ENCODE data around the gene TMC1. TPM values are rescaled to one million over a fixed set of nuclear protein-coding genes. Genes with fewer than 3 reads are reported as not detected.

The TMC1 gene
- total and polyA plus RNA-seq, 9 donors, result 0.12 to 1.4 (median 0.48) TPM

- Histone ChIP-seq H3K4me3 (no peak overlapping the region), H3K9me3 (no peaks in the 10 kb centered on the region), H3K36me3 (no peaks in the 10 kb centered on the region), H3K27ac (no peak overlapping the region), H3K4me1 (ENCODE audit: insufficient read depth) (no peaks in the 10 kb centered on the region), H3K27me3 (no peaks in the 10 kb centered on the region)
- DNase-seq, result no peak
- intact Hi-C loops (cut with DNase I), result no loop called here
- TF ChIP-seq EP300 (IDR thresholded peaks at IDR 0.05), result no peak
- no peak for TF ChIP-seq CTCF (IDR thresholded peaks at IDR 0.05)
- TF ChIP-seq POLR2A (IDR thresholded peaks at IDR 0.05), result no peak
- 57 to 68% (median 57%) methylated on average over 2 of the region's 2 CpGs for WGBS, 3 donors
These were observed 159.3 kb downstream of the TMC1 start for GRCh38 chr9:72680593-72681282.

- TF ChIP-seq EP300 (IDR thresholded peaks at IDR 0.05) (no peak), POLR2A (IDR thresholded peaks at IDR 0.05) (no peak), CTCF (IDR thresholded peaks at IDR 0.05) (no peak)
- Histone ChIP-seq H3K27ac (no peak overlapping the region), H3K4me3 (no peak overlapping the region), H3K36me3 (no peaks in the 10 kb centered on the region), H3K9me3 (no peaks in the 10 kb centered on the region), H3K27me3 (no peaks in the 10 kb centered on the region), H3K4me1 (ENCODE audit: insufficient read depth) (no peaks in the 10 kb centered on the region)
- no peak for DNase-seq
- intact Hi-C loops (cut with DNase I), result no loop called here
- 70 to 77% (median 71%) methylated on average over 1 of the region's 1 CpG for WGBS, 3 donors
These were observed 159.8 kb downstream of the TMC1 start for GRCh38 chr9:72681283-72681630.

- Histone ChIP-seq H3K36me3 (no peaks in the 10 kb centered on the region), H3K9me3 (no peaks in the 10 kb centered on the region), H3K4me1 (ENCODE audit: insufficient read depth) (no peaks in the 10 kb centered on the region), H3K27ac (no peak overlapping the region), H3K4me3 (no peak overlapping the region), H3K27me3 (no peaks in the 10 kb centered on the region)
- 86 to 95% (median 90%) methylated on average over 2 of the region's 2 CpGs for WGBS, 3 donors
- intact Hi-C loops (cut with DNase I), result no loop called here
- TF ChIP-seq CTCF (IDR thresholded peaks at IDR 0.05) (no peak), POLR2A (IDR thresholded peaks at IDR 0.05) (no peak), EP300 (IDR thresholded peaks at IDR 0.05) (no peak)
- no peak for DNase-seq
These were observed 163.2 kb downstream of the TMC1 start for GRCh38 chr9:72684615-72685014.

GRCh38 chr9:72685911-72686310 lies 164.5 kb downstream of the TMC1 start:
- 67 to 72% (median 70%) methylated on average over 2 of the region's 2 CpGs for WGBS, 3 donors
- intact Hi-C loops (cut with DNase I), result no loop called here

More at GRCh38 chr9:72685911-72686310, 164.5 kb downstream of the TMC1 start:
- TF ChIP-seq POLR2A (IDR thresholded peaks at IDR 0.05), result no peak
- TF ChIP-seq EP300 (IDR thresholded peaks at IDR 0.05), result no peak
- no peak for TF ChIP-seq CTCF (IDR thresholded peaks at IDR 0.05)
- Histone ChIP-seq H3K9me3 (no peaks in the 10 kb centered on the region), H3K4me1 (ENCODE audit: insufficient read depth) (no peaks in the 10 kb centered on the region), H3K36me3 (no peaks in the 10 kb centered on the region), H3K27me3 (no peaks in the 10 kb centered on the region), H3K27ac (no peak overlapping the region), H3K4me3 (no peak overlapping the region)
- DNase-seq, result no peak

Measured in ovary (tissue), 9 donors.